H1 (cell line): ENCODE data around the gene RARRES1. TPM values are rescaled to one million over a fixed set of nuclear protein-coding genes. Genes with fewer than 3 reads are reported as not detected.

ENCODE experiments used
- GTF2F1 ChIP-seq: IDR thresholded peaks from 2 replicates; pipeline ENCODE4 v1.6.1; 2012; ENCODE audit warnings: low read depth, low read length, improper control_type of control experiment, borderline replicate concordance
- RFX5 ChIP-seq: IDR thresholded peaks from 2 replicates; pipeline ENCODE4 v1.6.1; 2011; ENCODE audit warnings: low read depth, low read length, improper control_type of control experiment, borderline replicate concordance
- TAF7 ChIP-seq: optimal IDR thresholded peaks from 2 replicates; pipeline ENCODE3; 2011; ENCODE audit warnings: low read depth, mild to moderate bottlenecking, inconsistent platforms, low read length, moderate library complexity, borderline replicate concordance
- polyA plus RNA-seq, 7 experiments: library from polyadenylated mRNA; depleted of rRNA in 3 of 7; stranded (reverse) in 5 of 7; unstranded in 2 of 7; fragments of >200 nt in 5 of 7; fragments of 200-250 nt in 2 of 7; gene quantifications; 1 replicate in 5 of 7; 2 replicates in 1 of 7; 4 replicates in 1 of 7; pipeline versions ENCODE4 v1.2.1 to v1.2.3, GENCODE V29; 2011 to 2013; ENCODE audit warnings: missing spikeins in 2 of 7, mixed read lengths in 2 of 7
- total RNA-seq: library from RNA; stranded (reverse); fragmentation: NEBNext Ultra II Directional; extraction: Animal tissue kit (Norgen Biotek cat#: 25700); gene quantifications from 2 replicates; pipeline ENCODE4 v1.2.1, GENCODE V29; 2021
- TF ChIP-seq, protein P1 (sequence below): IDR thresholded peaks from 2 replicates; pipeline ENCODE4 v1.6.1; 2012; ENCODE audit warnings: low read length, inconsistent platforms
- TF ChIP-seq, protein P2 (sequence below): fragments of 300-600 bp; sonication (generic); IDR thresholded peaks from 2 replicates; pipeline ENCODE4 v1.7.1; 2012; ENCODE audit warnings: low read length, moderate library complexity, mild to moderate bottlenecking, inconsistent platforms; ENCODE audit not compliant: insufficient replicate concordance

RARRES1 gene
- total and polyA plus RNA-seq, 2 of the 8 experiments (the other 6 are each of a cell fraction or from before 2014, with no cell fraction given) = 0.26 to 0.71 TPM

DNA sequence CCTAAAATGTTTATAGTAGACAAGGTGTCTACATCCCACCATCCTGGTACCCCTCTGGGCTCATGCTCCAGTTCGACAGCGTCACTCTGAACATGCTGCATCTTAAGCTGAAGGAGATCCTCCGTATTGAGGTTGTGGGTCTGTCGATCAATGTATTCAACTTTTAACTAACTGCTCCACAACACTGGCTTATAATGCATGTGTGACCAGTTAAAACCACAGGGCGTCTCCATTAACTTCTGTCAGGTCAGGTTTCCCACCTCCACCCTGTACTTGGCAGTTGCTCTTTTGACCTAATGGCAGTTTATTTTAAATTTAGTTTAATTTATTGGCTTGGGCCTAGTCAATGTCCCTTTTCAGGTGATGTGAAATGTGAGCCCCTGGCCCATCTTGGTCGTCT, 17.8 kb upstream of the RARRES1 start (continued):
- TF ChIP-seq, protein P1, sequence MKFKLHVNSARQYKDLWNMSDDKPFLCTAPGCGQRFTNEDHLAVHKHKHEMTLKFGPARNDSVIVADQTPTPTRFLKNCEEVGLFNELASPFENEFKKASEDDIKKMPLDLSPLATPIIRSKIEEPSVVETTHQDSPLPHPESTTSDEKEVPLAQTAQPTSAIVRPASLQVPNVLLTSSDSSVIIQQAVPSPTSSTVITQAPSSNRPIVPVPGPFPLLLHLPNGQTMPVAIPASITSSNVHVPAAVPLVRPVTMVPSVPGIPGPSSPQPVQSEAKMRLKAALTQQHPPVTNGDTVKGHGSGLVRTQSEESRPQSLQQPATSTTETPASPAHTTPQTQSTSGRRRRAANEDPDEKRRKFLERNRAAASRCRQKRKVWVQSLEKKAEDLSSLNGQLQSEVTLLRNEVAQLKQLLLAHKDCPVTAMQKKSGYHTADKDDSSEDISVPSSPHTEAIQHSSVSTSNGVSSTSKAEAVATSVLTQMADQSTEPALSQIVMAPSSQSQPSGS = no peak
- TF ChIP-seq RFX5 = no peak
- TF ChIP-seq, protein P2, sequence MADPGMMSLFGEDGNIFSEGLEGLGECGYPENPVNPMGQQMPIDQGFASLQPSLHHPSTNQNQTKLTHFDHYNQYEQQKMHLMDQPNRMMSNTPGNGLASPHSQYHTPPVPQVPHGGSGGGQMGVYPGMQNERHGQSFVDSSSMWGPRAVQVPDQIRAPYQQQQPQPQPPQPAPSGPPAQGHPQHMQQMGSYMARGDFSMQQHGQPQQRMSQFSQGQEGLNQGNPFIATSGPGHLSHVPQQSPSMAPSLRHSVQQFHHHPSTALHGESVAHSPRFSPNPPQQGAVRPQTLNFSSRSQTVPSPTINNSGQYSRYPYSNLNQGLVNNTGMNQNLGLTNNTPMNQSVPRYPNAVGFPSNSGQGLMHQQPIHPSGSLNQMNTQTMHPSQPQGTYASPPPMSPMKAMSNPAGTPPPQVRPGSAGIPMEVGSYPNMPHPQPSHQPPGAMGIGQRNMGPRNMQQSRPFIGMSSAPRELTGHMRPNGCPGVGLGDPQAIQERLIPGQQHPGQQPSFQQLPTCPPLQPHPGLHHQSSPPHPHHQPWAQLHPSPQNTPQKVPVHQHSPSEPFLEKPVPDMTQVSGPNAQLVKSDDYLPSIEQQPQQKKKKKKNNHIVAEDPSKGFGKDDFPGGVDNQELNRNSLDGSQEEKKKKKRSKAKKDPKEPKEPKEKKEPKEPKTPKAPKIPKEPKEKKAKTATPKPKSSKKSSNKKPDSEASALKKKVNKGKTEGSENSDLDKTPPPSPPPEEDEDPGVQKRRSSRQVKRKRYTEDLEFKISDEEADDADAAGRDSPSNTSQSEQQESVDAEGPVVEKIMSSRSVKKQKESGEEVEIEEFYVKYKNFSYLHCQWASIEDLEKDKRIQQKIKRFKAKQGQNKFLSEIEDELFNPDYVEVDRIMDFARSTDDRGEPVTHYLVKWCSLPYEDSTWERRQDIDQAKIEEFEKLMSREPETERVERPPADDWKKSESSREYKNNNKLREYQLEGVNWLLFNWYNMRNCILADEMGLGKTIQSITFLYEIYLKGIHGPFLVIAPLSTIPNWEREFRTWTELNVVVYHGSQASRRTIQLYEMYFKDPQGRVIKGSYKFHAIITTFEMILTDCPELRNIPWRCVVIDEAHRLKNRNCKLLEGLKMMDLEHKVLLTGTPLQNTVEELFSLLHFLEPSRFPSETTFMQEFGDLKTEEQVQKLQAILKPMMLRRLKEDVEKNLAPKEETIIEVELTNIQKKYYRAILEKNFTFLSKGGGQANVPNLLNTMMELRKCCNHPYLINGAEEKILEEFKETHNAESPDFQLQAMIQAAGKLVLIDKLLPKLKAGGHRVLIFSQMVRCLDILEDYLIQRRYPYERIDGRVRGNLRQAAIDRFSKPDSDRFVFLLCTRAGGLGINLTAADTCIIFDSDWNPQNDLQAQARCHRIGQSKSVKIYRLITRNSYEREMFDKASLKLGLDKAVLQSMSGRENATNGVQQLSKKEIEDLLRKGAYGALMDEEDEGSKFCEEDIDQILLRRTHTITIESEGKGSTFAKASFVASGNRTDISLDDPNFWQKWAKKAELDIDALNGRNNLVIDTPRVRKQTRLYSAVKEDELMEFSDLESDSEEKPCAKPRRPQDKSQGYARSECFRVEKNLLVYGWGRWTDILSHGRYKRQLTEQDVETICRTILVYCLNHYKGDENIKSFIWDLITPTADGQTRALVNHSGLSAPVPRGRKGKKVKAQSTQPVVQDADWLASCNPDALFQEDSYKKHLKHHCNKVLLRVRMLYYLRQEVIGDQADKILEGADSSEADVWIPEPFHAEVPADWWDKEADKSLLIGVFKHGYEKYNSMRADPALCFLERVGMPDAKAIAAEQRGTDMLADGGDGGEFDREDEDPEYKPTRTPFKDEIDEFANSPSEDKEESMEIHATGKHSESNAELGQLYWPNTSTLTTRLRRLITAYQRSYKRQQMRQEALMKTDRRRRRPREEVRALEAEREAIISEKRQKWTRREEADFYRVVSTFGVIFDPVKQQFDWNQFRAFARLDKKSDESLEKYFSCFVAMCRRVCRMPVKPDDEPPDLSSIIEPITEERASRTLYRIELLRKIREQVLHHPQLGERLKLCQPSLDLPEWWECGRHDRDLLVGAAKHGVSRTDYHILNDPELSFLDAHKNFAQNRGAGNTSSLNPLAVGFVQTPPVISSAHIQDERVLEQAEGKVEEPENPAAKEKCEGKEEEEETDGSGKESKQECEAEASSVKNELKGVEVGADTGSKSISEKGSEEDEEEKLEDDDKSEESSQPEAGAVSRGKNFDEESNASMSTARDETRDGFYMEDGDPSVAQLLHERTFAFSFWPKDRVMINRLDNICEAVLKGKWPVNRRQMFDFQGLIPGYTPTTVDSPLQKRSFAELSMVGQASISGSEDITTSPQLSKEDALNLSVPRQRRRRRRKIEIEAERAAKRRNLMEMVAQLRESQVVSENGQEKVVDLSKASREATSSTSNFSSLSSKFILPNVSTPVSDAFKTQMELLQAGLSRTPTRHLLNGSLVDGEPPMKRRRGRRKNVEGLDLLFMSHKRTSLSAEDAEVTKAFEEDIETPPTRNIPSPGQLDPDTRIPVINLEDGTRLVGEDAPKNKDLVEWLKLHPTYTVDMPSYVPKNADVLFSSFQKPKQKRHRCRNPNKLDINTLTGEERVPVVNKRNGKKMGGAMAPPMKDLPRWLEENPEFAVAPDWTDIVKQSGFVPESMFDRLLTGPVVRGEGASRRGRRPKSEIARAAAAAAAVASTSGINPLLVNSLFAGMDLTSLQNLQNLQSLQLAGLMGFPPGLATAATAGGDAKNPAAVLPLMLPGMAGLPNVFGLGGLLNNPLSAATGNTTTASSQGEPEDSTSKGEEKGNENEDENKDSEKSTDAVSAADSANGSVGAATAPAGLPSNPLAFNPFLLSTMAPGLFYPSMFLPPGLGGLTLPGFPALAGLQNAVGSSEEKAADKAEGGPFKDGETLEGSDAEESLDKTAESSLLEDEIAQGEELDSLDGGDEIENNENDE = no peak
- TF ChIP-seq TAF7 = no peak
- TF ChIP-seq GTF2F1 = no peak
